SU-DHL-6 (cell line): ENCODE results near the gene CA5A.

Experiments used
- H2AFZ ChIP-seq: fragments of 200-600 bp; sonication (generic); 2 replicates; pipeline ENCODE4 v1.6.1; 2014; ENCODE audit warnings: low read depth, mild to moderate bottlenecking, moderate library complexity, mixed read lengths, antibody characterized with exemption, low read length; ENCODE audit not compliant: severe bottlenecking
- H3F3A ChIP-seq: fragments of 200-600 bp; shearing (Covaris generic); 2 replicates; pipeline ENCODE4 v1.6.0; 2016; ENCODE audit warnings: antibody characterized with exemption, mild to moderate bottlenecking; ENCODE audit not compliant: insufficient read depth
- H3K27ac ChIP-seq: fragments of 200-600 bp; sonication (generic); 2 replicates; pipeline ENCODE4 v1.5.1; 2016; ENCODE audit warnings: low read depth, mild to moderate bottlenecking, low read length, moderate library complexity, mixed read lengths
- H3K27me3 ChIP-seq: fragments of 200-600 bp; sonication (generic), shearing (Covaris generic); 2 replicates; pipeline ENCODE4 v1.6.0; 2014; ENCODE audit warnings: mild to moderate bottlenecking, low read length
- H3K36me3 ChIP-seq: fragments of 200-600 bp; sonication (generic); 2 replicates; pipeline ENCODE4 v1.6.1; 2014; ENCODE audit warnings: mild to moderate bottlenecking, low read length, mixed read lengths
- H3K4me2 ChIP-seq: fragments of 300-600, 200-600 bp; shearing (Covaris generic), sonication (generic); 2 replicates; pipeline ENCODE4 v1.6.0; 2014; ENCODE audit warnings: low read length, low read depth, mild to moderate bottlenecking; ENCODE audit not compliant: poor library complexity, severe bottlenecking
- H3K4me3 ChIP-seq: fragments of 200-600 bp; sonication (generic); 2 replicates; pipeline ENCODE4 v1.5.1; 2014; ENCODE audit warnings: antibody characterized with exemption, low read length, mild to moderate bottlenecking, mixed read lengths; ENCODE audit not compliant: insufficient read depth, poor library complexity, severe bottlenecking
- H3K79me2 ChIP-seq: fragments of 200-600 bp; sonication (generic); 2 replicates; pipeline ENCODE4 v1.6.1; 2014; ENCODE audit warnings: mild to moderate bottlenecking, low read length, moderate library complexity; ENCODE audit not compliant: insufficient read depth
- H3K9ac ChIP-seq: fragments of 200-600 bp; sonication (generic); 2 replicates; pipeline ENCODE4 v1.7.0; 2014; ENCODE audit warnings: mild to moderate bottlenecking, low read length
- H3K9me2 ChIP-seq: fragments of 200-600 bp; sonication (generic); replicated peaks from 2 replicates; pipeline ENCODE4 v1.6.1; 2014; ENCODE audit warnings: low read length; ENCODE audit not compliant: insufficient read depth
- H3K9me3 ChIP-seq: fragments of 200-600 bp; sonication (generic); 2 replicates; pipeline ENCODE4 v1.6.1; 2014; ENCODE audit warnings: low read length, mixed read lengths; ENCODE audit not compliant: insufficient read depth
- H4K20me1 ChIP-seq: fragments of 200-600 bp; sonication (generic); 2 replicates; pipeline ENCODE4 v1.6.1; 2014; ENCODE audit warnings: low read depth, mild to moderate bottlenecking, antibody characterized with exemption, low read length, moderate library complexity, mixed read lengths
- CTCF ChIP-seq: fragments of 200-600 bp; sonication (generic); IDR thresholded peaks from one replicate; pipeline ENCODE4 v1.5.1; 2017; ENCODE audit warnings: antibody characterized with exemption, mild to moderate bottlenecking, low read length, moderate library complexity; ENCODE audit not compliant: insufficient read depth, poor library complexity, severe bottlenecking
- EZH2phosphoT487 ChIP-seq: fragments of 200-600 bp; sonication (generic), shearing (Covaris generic); conservative IDR thresholded peaks from 2 replicates; pipeline ENCODE4 v1.6.1; 2018; ENCODE audit warnings: mild to moderate bottlenecking, antibody characterized with exemption, low read length, moderate library complexity, mixed read lengths

CA5A gene

DNA sequence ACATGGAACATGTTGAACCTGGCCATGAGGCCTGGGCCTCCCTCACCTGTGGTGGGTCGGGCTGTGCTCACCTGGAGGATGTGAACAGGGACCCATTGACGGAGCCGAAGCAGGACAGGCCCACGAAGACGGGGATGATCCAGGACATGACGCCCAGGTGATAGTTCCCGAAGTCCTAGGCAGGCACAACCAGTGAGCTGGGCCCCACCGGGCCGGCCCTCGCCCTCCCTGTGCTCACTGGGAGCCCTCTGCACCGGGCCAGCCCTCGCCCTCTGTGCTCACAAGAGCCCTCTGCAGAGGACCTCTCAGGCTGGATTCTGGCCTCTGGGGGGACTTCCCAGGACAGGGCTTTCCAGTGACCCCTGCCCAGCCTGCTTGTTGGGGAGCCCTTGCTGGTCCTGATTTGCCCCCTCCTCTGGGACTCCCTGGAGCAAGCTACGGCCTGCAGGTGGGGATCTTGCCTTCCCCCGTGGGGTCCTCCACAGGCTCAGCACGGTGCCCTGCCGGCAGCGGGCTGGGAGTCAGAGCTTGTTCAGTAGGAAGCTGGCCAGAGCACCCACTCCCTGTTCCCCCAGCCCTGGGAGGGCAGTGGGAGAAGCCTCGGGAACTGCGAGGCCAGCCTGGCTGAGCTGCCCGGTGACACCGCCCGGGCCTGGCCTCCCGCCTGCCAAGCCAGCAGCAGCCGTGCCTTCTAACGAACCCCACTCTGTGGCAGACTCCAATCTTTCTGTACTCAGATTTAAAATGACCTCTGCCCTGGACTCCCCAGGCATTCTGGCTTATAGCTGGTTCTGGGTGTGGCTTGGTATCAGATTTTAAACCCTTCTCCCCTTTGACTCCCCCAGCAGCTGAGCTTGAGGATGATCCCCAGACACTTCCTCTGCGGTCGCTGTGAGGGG lies 97.4 kb downstream of the CA5A start:
- no peaks in the 10 kb centered on the region for H3K9me3 ChIP-seq
- no peak overlapping the region for H3K4me2 ChIP-seq
- H3K27me3 ChIP-seq, result no peaks in the 10 kb centered on the region
- H3K9ac ChIP-seq, result no peak overlapping the region
- no peaks in the 10 kb centered on the region for H4K20me1 ChIP-seq
- H3K36me3 ChIP-seq, result peaks cover 7% of the 10 kb centered on the region; the same call in 1 of the 2 replicates
- no peaks in the 10 kb centered on the region for H3K9me2 ChIP-seq
- TF ChIP-seq CTCF (no peak), EZH2phosphoT487 (no peak)
- no peak overlapping the region for H3K4me3 ChIP-seq
- H3K79me2 ChIP-seq, result peaks cover 27% of the 10 kb centered on the region
- peaks cover 5% of the 10 kb centered on the region; the same call in 1 of the 2 replicates for H3F3A ChIP-seq
- H3K27ac ChIP-seq, result no peak overlapping the region
- no peak overlapping the region for H2AFZ ChIP-seq
